GM10266 (cell line): ENCODE results near the gene LMBR1L.

Source experiments
- DNase-seq: peaks from one replicate; pipeline ENCODE4 v3.0.0; 2012; ENCODE audit errors: extremely low spot score
- TF ChIP-seq, protein P1 (sequence below): IDR thresholded peaks from 2 replicates; pipeline ENCODE4 v1.5.1; 2012; ENCODE audit warnings: mild to moderate bottlenecking, low read depth; ENCODE audit not compliant: control insufficient read depth, insufficient read depth; ENCODE audit errors: missing control alignments

Gene LMBR1L

DNA sequence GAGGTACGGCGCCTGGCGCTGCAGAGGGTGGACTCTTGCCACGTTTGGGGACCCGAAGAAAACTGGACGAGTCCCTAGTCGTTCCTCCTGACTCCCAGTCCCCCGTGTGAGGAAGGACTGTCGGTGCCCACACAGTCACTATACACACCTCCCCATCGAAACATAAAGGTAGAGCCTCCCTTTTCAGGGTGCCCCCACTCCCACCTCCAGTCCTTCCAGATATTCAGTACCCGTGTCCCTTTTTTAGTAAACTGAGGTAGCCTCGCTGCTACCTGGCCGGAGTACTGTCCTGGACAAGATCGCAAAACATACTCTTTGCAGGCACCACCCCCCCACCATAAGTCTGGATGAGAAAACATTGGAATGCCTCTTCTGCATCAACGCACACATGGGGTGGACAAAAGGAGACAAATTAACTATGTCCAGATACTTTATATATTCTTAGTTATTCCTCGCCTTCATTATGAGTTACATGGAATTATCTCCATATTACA, 49.4 kb downstream of the LMBR1L start:
- TF ChIP-seq, protein P1, sequence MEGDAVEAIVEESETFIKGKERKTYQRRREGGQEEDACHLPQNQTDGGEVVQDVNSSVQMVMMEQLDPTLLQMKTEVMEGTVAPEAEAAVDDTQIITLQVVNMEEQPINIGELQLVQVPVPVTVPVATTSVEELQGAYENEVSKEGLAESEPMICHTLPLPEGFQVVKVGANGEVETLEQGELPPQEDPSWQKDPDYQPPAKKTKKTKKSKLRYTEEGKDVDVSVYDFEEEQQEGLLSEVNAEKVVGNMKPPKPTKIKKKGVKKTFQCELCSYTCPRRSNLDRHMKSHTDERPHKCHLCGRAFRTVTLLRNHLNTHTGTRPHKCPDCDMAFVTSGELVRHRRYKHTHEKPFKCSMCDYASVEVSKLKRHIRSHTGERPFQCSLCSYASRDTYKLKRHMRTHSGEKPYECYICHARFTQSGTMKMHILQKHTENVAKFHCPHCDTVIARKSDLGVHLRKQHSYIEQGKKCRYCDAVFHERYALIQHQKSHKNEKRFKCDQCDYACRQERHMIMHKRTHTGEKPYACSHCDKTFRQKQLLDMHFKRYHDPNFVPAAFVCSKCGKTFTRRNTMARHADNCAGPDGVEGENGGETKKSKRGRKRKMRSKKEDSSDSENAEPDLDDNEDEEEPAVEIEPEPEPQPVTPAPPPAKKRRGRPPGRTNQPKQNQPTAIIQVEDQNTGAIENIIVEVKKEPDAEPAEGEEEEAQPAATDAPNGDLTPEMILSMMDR, result no peak
- DNase-seq, result no peak

DNA sequence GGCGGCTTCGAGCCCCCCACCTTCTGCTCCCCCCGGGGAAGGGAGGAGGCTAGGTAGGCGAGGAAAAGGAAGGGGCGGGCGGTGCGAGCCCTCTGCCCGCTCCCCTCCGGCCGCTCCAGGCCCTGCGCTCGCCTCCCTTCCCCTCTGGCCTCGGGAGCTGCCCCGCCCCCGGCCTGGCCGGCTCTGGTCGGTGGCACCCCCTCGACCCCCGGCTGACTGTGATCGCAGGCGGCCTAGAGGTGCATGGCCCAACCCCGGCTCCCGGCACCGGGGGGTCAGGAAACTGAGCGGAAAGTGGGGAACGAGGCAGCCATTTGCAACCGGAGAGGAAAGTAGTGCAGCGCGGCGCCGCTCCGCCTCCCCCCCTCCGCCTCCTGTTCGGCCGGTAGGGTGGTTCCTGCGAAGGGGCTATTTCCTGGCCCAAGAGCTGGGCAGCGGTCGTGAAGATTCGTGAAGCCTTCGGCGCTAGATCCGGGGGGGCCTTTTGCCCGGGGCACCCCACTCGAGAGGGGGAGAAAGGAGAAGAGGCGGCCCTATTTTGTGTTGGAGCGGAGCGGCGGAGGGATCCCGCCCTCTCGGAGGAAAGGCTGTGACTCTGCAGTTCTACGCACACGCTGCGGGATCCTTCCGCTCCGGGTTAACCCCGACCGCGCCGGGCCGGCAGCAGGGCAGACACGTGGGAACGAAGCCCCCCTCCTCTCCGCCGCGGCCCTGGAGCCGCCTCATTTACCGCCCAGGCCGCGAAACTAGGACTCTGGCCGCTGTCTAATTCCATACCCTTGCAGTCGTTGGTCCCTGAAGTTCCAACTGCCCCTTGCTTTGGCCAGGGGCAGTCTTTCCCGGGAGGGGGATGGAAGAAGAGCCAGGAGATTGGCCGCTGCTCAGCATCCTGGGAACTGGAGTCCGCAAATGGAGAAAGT, 50.1 kb downstream of the LMBR1L start, which contains the start of gene KMT2D:
TSS of gene KMT2D (minus strand) at position 558 of the 920 bp plus-strand sequence. CDS start 5,470 bp downstream, outside the sequence.
- TF ChIP-seq, protein P1, result no peak

DNA sequence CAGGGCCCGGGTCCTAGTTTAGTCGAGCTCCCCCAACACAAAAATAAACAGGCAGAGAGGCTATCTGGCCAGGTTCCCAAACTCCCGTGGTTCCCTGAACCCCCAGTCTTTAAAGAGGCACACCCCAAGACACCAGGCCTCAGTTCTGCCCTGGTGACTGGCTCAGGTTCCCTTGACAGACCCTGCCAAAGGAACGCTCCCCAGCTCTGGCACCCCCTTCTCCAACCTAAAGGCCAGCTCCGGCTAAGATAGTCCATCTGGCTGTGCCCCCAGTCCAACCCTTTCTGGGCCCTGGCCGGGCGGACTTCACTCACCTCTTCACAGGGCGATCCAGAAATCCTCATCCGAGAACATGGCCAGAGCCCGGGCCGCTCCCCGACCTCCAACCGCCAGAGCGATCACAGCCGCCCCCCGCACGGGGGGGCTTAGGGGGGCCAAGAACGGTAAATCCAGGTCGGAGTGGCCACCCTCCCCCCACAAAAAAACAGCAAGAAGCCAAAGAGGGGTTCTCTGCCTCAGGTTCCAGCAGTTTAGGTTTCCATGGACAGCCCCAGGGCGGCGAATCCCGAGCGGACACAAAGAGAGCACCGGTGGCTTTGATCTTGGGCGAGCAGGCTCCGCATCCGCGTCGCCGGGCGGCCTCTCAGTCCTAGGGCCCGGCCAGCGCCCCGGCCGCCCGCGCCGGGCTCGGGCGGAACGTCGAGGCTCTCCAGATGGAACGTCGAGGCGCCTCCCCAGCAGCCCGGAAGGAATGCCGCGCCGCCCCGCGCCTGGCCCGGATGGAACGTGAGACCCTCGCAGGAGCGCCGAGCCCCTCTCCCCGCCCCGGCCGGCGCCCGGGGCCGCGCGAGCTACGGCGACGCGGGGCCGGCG, 51.1 kb downstream of the LMBR1L start:
- no peak for DNase-seq
- TF ChIP-seq, protein P1, result no peak

More for the DNA sequence above, 50.1 kb downstream of the LMBR1L start, which contains the start of gene KMT2D:
- DNase-seq, result peak; percentile 94

DNA sequence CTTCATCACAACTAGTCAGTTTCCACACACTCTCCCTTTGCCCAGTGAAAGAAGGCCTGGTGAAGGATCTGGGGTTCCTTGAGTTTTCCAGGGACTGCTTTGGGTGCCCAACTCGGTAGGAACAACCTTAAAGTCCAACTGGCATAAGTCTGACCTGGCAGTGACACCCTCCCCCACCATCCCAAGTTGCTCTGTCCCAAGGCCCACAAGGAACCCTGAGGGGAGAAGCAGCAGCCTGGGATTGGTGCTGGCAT, 51.7 kb downstream of the LMBR1L start:
- no peak for DNase-seq
- TF ChIP-seq, protein P1, result no peak

DNA sequence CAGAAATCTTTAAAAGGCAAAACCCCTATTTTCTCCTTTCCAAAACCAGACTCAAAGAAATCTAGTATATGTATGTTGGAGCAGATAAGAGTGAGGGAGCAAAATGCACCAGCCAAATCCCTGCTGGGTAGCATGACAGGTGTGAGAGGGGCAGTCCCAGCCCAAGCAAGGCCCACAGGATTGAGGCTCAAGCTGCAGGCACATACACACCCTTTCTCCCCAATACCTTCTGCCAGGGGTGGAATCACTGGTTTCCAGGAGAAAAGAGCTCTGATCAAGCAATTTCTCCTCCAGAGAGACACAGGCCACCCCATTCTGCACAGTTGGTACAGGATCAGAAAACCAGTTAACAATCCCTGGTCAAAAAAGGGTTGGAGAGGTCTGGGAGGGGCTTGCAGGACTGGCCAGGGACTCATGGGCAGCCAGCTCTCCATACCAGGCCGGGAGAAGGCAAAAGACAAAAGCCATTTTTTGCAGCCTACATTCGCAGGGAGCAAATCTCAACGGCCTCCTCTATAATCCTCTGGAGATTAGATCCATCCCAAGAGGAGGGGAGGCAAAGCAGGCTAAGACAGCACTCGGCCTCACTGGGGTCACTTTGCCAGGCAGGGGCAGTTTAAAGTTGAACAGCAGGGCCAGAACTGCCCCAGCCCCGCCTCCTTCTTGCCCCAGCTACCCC, 52.1 kb downstream of the LMBR1L start:
- no peak for DNase-seq
- TF ChIP-seq, protein P1, result no peak

DNA sequence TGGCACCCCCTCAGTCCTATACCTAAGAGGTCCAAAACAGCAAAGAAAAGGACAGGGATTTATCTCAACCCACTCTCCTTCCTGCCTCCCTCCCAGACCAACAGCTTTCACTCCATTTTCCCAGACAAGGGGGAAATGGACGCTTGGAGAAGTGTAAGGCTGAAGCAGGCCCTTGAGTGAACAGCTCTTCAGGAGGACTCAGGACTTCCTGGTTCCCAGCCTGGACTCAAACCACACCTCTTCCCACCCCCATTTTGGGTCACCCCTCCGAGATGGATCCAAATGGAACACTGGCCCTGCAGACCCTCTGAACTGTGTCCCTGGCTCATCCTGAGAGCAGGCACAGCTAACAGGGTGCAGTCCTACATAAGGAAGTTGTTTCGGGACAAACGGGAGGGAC, 52.8 kb downstream of the LMBR1L start:
- no peak for DNase-seq
- TF ChIP-seq, protein P1, result no peak
